ENCODE results near the gene ACSL5. TPM values are rescaled to one million over a fixed set of nuclear protein-coding genes. Genes with fewer than 3 reads are reported as not detected.

The ACSL5 gene
- total and polyA plus RNA-seq, 11 donors = 4.0 to 23.8 (median 7.0) TPM

- H3K27me3 ChIP-seq = no peaks in the 10 kb centered on the region
- no peaks in the 10 kb centered on the region for H3K9me3 ChIP-seq
- intact Hi-C loops (cut with DNase I) = no loop called here
- TF ChIP-seq POLR2A (IDR thresholded peaks at IDR 0.05) (no peak), CTCF (IDR thresholded peaks at IDR 0.05) (no peak)
- 78 to 89% (median 81%) methylated on average over 1 of the region's 1 CpG for WGBS, 4 donors
- ATAC-seq (no peak), DNase-seq (no peak)
- H3K36me3 ChIP-seq = peaks cover 0 to 91% (median 31%) of the 10 kb centered on the region in 9 donors
- H3K4me1 ChIP-seq = no peaks in the 10 kb centered on the region
- H3K27ac ChIP-seq = no peak overlapping the region
- no peak overlapping the region for H3K4me3 ChIP-seq
Measured at GRCh38 chr10:112407696-112408095, 33.8 kb downstream of the ACSL5 start.

GRCh38 chr10:112409299-112409698, 35.4 kb downstream of the ACSL5 start:
- no peaks in the 10 kb centered on the region for H3K4me1 ChIP-seq
- no peak for DNase-seq
- no peak for ATAC-seq
- 63 to 83% (median 69%) methylated on average over 2 of the region's 2 CpGs for WGBS, 4 donors
- H3K27me3 ChIP-seq = no peaks in the 10 kb centered on the region
- H3K27ac ChIP-seq = no peak overlapping the region
- intact Hi-C loops (cut with DNase I) = no loop called here
- no peak overlapping the region for H3K4me3 ChIP-seq
- peaks cover 0 to 94% (median 32%) of the 10 kb centered on the region in 9 donors for H3K36me3 ChIP-seq
- no peaks in the 10 kb centered on the region for H3K9me3 ChIP-seq
- TF ChIP-seq CTCF (IDR thresholded peaks at IDR 0.05) (no peak), POLR2A (IDR thresholded peaks at IDR 0.05) (no peak)

GRCh38 chr10:112409755-112410154, 35.8 kb downstream of the ACSL5 start:
- DNase-seq = no peak
- no peak overlapping the region for H3K4me3 ChIP-seq
- no peak overlapping the region for H3K27ac ChIP-seq
- H3K4me1 ChIP-seq = no peaks in the 10 kb centered on the region
- no peaks in the 10 kb centered on the region for H3K9me3 ChIP-seq
- peaks cover 0 to 94% (median 27%) of the 10 kb centered on the region in 9 donors for H3K36me3 ChIP-seq
- no peaks in the 10 kb centered on the region for H3K27me3 ChIP-seq
- no peak for TF ChIP-seq CTCF (IDR thresholded peaks at IDR 0.05)
- no peak for TF ChIP-seq POLR2A (IDR thresholded peaks at IDR 0.05)
- intact Hi-C loops (cut with DNase I) = loop anchor here in 1 of 10 donors (5.0 kb wide), 1 partner anchor 67 kb away; no protein-coding TSS in a partner anchor
- ATAC-seq = no peak
- 54 to 56% (median 55%) methylated on average over 4 of the region's 4 CpGs for WGBS, 4 donors

- 84 to 95% (median 89%) methylated on average over 2 of the region's 2 CpGs for WGBS, 4 donors
- H3K36me3 ChIP-seq = peaks cover 0 to 92% (median 24%) of the 10 kb centered on the region in 9 donors
- H3K27me3 ChIP-seq = no peaks in the 10 kb centered on the region
- DNase-seq (no peak), ATAC-seq (no peak)
- no peak overlapping the region for H3K27ac ChIP-seq
- no peaks in the 10 kb centered on the region for H3K4me1 ChIP-seq
- TF ChIP-seq CTCF (IDR thresholded peaks at IDR 0.05) = no peak
- no peak for TF ChIP-seq POLR2A (IDR thresholded peaks at IDR 0.05)
- no peaks in the 10 kb centered on the region for H3K9me3 ChIP-seq
- H3K4me3 ChIP-seq = no peak overlapping the region
- intact Hi-C loops (cut with DNase I) = loop anchor here in 1 of 10 donors (5.0 kb wide), 1 partner anchor 70 kb away; no protein-coding TSS in a partner anchor
Measured at GRCh38 chr10:112412696-112413095, 38.8 kb downstream of the ACSL5 start.
